Mammary epithelial cell (primary cell): ENCODE data around the gene VWA1.
"Not testable (repeated sequence)": the region's sequence is repeated elsewhere in the genome, so short reads cannot be mapped to it uniquely, and the experiment has no call there.

ENCODE experiments used
- EZH2 ChIP-seq: IDR thresholded peaks from 2 replicates; pipeline ENCODE4 v1.6.1; 2012; ENCODE audit warnings: low read length, inconsistent platforms, borderline replicate concordance
- TF ChIP-seq, protein P1 (sequence below), 2 donors: IDR thresholded peaks in 1 of 2; conservative IDR thresholded peaks in 1 of 2; 2 replicates each; pipeline ENCODE4 v1.5.1; 2011 to 2012; ENCODE audit warnings: inconsistent platforms in 2 of 2, low read length in 2 of 2, mild to moderate bottlenecking in 2 of 2, control low read depth in 1 of 2, low read depth in 1 of 2; ENCODE audit not compliant: insufficient read depth in 1 of 2; ENCODE audit errors: extremely low read depth in 1 of 2

DNA sequence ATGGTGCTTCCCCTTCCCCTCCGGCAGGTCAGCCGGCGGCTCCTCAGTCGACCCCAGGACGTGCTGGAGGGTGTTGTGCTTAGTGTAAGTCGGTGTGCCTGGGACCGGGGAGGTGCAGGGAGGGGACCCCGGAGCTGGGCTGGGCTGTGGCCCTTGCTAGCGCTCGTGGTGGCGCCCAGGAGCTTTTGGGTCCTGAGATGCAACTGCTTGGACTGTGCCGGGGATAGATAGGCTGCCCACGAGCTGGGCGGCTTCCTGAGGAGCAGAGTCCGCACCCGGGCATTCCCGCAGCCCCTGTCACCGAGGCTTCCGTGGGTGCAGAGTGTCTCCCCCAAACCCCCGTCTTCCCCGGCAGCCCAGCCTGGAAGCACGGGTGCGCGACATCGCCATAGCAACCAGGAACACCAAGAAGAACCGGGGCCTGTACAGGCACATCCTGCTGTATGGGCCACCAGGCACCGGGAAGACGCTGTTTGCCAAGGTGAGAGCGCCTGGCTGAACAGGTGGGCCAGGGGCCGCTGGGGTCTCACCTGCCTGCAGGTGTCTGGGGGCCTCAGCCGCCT lies 50.3 kb downstream of the VWA1 start:
- TF ChIP-seq, protein P1, sequence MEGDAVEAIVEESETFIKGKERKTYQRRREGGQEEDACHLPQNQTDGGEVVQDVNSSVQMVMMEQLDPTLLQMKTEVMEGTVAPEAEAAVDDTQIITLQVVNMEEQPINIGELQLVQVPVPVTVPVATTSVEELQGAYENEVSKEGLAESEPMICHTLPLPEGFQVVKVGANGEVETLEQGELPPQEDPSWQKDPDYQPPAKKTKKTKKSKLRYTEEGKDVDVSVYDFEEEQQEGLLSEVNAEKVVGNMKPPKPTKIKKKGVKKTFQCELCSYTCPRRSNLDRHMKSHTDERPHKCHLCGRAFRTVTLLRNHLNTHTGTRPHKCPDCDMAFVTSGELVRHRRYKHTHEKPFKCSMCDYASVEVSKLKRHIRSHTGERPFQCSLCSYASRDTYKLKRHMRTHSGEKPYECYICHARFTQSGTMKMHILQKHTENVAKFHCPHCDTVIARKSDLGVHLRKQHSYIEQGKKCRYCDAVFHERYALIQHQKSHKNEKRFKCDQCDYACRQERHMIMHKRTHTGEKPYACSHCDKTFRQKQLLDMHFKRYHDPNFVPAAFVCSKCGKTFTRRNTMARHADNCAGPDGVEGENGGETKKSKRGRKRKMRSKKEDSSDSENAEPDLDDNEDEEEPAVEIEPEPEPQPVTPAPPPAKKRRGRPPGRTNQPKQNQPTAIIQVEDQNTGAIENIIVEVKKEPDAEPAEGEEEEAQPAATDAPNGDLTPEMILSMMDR (conservative IDR thresholded peaks at IDR 0.05 in 1 of 2, IDR thresholded peaks at IDR 0.05 in 1 of 2; ENCODE audit: extremely low read depth in 1 of 2, insufficient read depth in 1 of 2, low read depth in 1 of 2, low read length in 2 of 2) = not testable (repeated sequence)
- not testable (repeated sequence) for TF ChIP-seq EZH2
